RPMI7951 (cell line): ENCODE results near the gene NT5M. TPM values are rescaled to one million over a fixed set of nuclear protein-coding genes. Genes with fewer than 3 reads are reported as not detected.

Experiments used
- DNase-seq: peaks from one replicate; pipeline ENCODE4 v3.0.0-alpha.2; 2012; ENCODE audit warnings: low read depth
- total RNA-seq: library from RNA; depleted of rRNA; stranded (reverse); fragments of >200 nt; shearing (Covaris generic); gene quantifications from 2 replicates; pipeline ENCODE4 v1.2.3, GENCODE V29; 2014; rRNA removed

Gene NT5M
- total RNA-seq, 1 experiment from 2014 or later: 4.0 TPM

GRCh38 chr17:17394494-17394893, 91.3 kb downstream of the NT5M start:
- DNase-seq: no peak

GRCh38 chr17:17395246-17395802, 92.2 kb downstream of the NT5M start:
- no peak for DNase-seq

DNA sequence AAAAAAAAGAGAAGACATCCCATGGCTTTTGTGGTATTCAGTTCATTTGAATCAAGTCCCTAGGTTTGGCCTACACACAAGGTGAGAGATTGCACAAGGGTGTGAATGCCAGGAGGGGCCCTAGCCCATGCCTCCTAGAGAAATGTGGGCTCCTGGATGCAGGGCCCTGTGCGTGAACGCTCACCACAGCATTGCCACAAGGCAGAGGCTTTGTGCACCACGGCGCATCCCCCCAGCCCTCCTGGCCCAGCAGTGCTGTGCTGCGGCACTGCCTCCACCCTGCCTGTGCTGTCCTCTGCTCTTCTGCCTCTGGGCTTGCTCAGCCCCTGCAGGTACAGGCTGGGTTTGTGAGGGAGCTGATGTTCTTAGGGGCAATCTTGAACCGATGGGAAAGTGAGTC, 92.7 kb downstream of the NT5M start:
- DNase-seq: no peak

Other genes with a start within 250 kb of the NT5M start
- gene PLD6, start 97.0 kb upstream of the NT5M start, total RNA-seq: 0.24 and 0.29 TPM in 2 replicates
- 9.4 and 11.3 TPM in 2 replicates for gene FLCN, start 66.2 kb upstream of the NT5M start, total RNA-seq
- gene COPS3, start 22.1 kb upstream of the NT5M start, total RNA-seq: 140 TPM in 2 replicates
- gene MED9, start 173.6 kb downstream of the NT5M start, total RNA-seq: 7.6 and 9.6 TPM in 2 replicates
- gene RASD1, start 193.0 kb downstream of the NT5M start, total RNA-seq: not detected in 2 replicates